WTC11 (cell line): Measurements from ENCODE around the gene PRR14.

Source experiments
- ATF3 ChIP-seq: sonication (generic); formaldehyde crosslinking; conservative IDR thresholded peaks from 2 replicates; pipeline ENCODE4 v1.8.1; 2022; ENCODE audit warnings: mild to moderate bottlenecking, missing genetic modification reagents
- CBFB ChIP-seq: sonication (generic); formaldehyde crosslinking; IDR thresholded peaks from 2 replicates; pipeline ENCODE4 v1.8.1; 2022; ENCODE audit warnings: mild to moderate bottlenecking, low read depth, missing genetic modification reagents
- CDX4 ChIP-seq: fragments of 250-450 bp; sonication (Bioruptor Pico); IDR thresholded peaks from 2 replicates; pipeline ENCODE4 v1.9.0; 2021; ENCODE audit warnings: moderate library complexity, mild to moderate bottlenecking, inconsistent platforms, borderline replicate concordance
- CTCF ChIP-seq: fragments of 200-600 bp; IDR thresholded peaks from 2 replicates; pipeline ENCODE4 v1.8.0; 2022; ENCODE audit warnings: antibody characterized with exemption
- MAX ChIP-seq: sonication (generic); formaldehyde crosslinking; IDR thresholded peaks from 2 replicates; pipeline ENCODE4 v1.8.0; 2022; ENCODE audit warnings: mild to moderate bottlenecking, missing genetic modification reagents
- MYBL2 ChIP-seq: sonication (generic); formaldehyde crosslinking; IDR thresholded peaks from 2 replicates; pipeline ENCODE4 v1.8.1; 2023; ENCODE audit warnings: mild to moderate bottlenecking, moderate library complexity, missing genetic modification reagents
- NR3C1 ChIP-seq: sonication (generic); formaldehyde crosslinking; conservative IDR thresholded peaks from 2 replicates; pipeline ENCODE4 v1.8.1; 2023; ENCODE audit warnings: low read depth, mild to moderate bottlenecking, missing genetic modification reagents
- USF1 ChIP-seq: sonication (generic); formaldehyde crosslinking; IDR thresholded peaks from 2 replicates; pipeline ENCODE4 v1.8.0; 2022; ENCODE audit warnings: mild to moderate bottlenecking, missing genetic modification reagents
- ZNF416 ChIP-seq: fragments of 250-450 bp; sonication (Bioruptor Pico); IDR thresholded peaks from 2 replicates; pipeline ENCODE4 v1.9.0; 2021; ENCODE audit warnings: mild to moderate bottlenecking, inconsistent platforms

- no peak for TF ChIP-seq CTCF
- no peak for TF ChIP-seq MAX
- no peak for TF ChIP-seq MYBL2 (CRISPR knock-in tag)
- TF ChIP-seq CDX4, result no peak
- no peak for TF ChIP-seq NR3C1 (CRISPR knock-in tag)
- TF ChIP-seq ATF3 (CRISPR knock-in tag), result no peak
- no peak for TF ChIP-seq USF1 (CRISPR knock-in tag)
- no peak for TF ChIP-seq CBFB
- TF ChIP-seq ZNF416 (CRISPR knock-in tag), result no peak
Measured at GRCh38 chr16:30647274-30647571, 3.5 kb upstream of the PRR14 start.
